Measurements from ENCODE around the gene ZNF408.

The ZNF408 gene

GRCh38 chr11:46726206-46726862 lies 25.5 kb downstream of the ZNF408 start:
- DNase-seq: no peak

- DNase-seq: no peak
These were observed 27.3 kb downstream of the ZNF408 start for GRCh38 chr11:46727952-46728658.

- DNase-seq: no peak
These were observed 27.8 kb downstream of the ZNF408 start for GRCh38 chr11:46728659-46729040.

- DNase-seq: no peak
These were observed 28.5 kb downstream of the ZNF408 start for GRCh38 chr11:46729110-46730027.

GRCh38 chr11:46731545-46731944 lies 30.7 kb downstream of the ZNF408 start:
- no peak for DNase-seq

GRCh38 chr11:46733234-46733633 lies 32.4 kb downstream of the ZNF408 start:
- no peak for DNase-seq

GRCh38 chr11:46736146-46736545 lies 35.3 kb downstream of the ZNF408 start:
- no peak for DNase-seq

GRCh38 chr11:46736615-46737014 lies 35.8 kb downstream of the ZNF408 start:
- no peak for DNase-seq

GRCh38 chr11:46737699-46738098 lies 36.9 kb downstream of the ZNF408 start:
- DNase-seq: no peak

GRCh38 chr11:46738887-46739286 lies 38.1 kb downstream of the ZNF408 start:
- DNase-seq: no peak

GRCh38 chr11:46741600-46742484 lies 41.0 kb downstream of the ZNF408 start:
- DNase-seq: no peak

- DNase-seq: no peak
These were observed 42.2 kb downstream of the ZNF408 start for GRCh38 chr11:46743043-46743442.

GRCh38 chr11:46743693-46744339 lies 43.0 kb downstream of the ZNF408 start:
- no peak for DNase-seq

GRCh38 chr11:46745328-46745727 lies 44.5 kb downstream of the ZNF408 start:
- no peak for DNase-seq

- no peak for DNase-seq
These were observed 45.2 kb downstream of the ZNF408 start for GRCh38 chr11:46745995-46746394.

- DNase-seq: no peak
These were observed 46.3 kb downstream of the ZNF408 start for GRCh38 chr11:46747150-46747549.

All from right kidney (tissue), 1 donor.